Measurements from ENCODE around the gene SHKBP1.

Gene SHKBP1

DNA sequence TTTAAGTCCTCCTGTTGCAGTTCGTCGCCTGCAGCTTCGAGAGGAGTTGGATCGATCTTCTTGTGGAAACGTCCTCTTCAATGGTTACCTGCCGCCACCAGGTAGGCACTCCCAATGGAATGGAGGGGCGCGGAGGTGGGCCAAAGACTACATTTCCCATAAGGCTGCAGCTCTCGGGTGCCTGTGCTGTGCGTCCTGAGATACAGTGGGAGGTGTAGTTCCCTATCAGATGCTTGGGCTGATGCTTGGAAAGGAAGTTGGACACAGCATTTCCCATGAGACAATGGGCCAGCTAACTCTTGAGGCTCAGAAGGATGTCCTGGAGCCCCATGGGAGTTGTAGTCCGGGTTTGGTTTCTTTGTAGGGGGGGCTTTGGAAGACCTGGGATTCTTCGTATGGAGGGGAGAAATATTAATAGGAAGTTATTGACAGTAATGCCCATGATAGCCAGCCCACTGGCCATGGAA lies 1.8 kb downstream of the SHKBP1 start:
- TF ChIP-seq EZH2phosphoT487 (IDR thresholded peaks at IDR 0.05; ENCODE audit: borderline replicate concordance, low read length), result no peak
- TF ChIP-seq CTCF (IDR thresholded peaks at IDR 0.05; ENCODE audit: low read depth, low read length, poor library complexity, severe bottlenecking), result no peak
- no peaks in the 10 kb centered on the region for H3K9me3 ChIP-seq (ENCODE audit: control insufficient read depth, insufficient read depth, low read length)
- no peaks in the 10 kb centered on the region for H3F3A ChIP-seq (ENCODE audit: control insufficient read depth, insufficient read depth)
- H4K20me1 ChIP-seq (ENCODE audit: control insufficient read depth, insufficient read depth, low read depth, low read length), result no peaks in the 10 kb centered on the region
- H3K4me2 ChIP-seq (ENCODE audit: low read length), result peak overlapping the region; percentile 96; the same call in 1 of the 2 replicates
- no peak overlapping the region for H3K27ac ChIP-seq (ENCODE audit: low read depth, low read length)
- H3K36me3 ChIP-seq (ENCODE audit: control insufficient read depth, low read length), result peaks cover 33% of the 10 kb centered on the region
- no peak overlapping the region for H3K4me3 ChIP-seq (ENCODE audit: low read length)
- peaks cover 9% of the 10 kb centered on the region for H3K79me2 ChIP-seq (ENCODE audit: control insufficient read depth, low read length)
- no peaks in the 10 kb centered on the region for H3K9me2 ChIP-seq (replicated peaks; ENCODE audit: control insufficient read depth, low read length)
- H3K27me3 ChIP-seq (ENCODE audit: control insufficient read depth, low read length), result no peaks in the 10 kb centered on the region
- H3K4me1 ChIP-seq (ENCODE audit: control insufficient read depth, low read length), result peaks cover 24% of the 10 kb centered on the region

GRCh38 chr19:40580619-40581018 lies 3.9 kb downstream of the SHKBP1 start:
- no peaks in the 10 kb centered on the region for H3K9me2 ChIP-seq (replicated peaks; ENCODE audit: control insufficient read depth, low read length)
- no peaks in the 10 kb centered on the region for H3K9me3 ChIP-seq (ENCODE audit: control insufficient read depth, insufficient read depth, low read length)
- H3K4me3 ChIP-seq (ENCODE audit: low read length), result no peak overlapping the region
- no peaks in the 10 kb centered on the region for H4K20me1 ChIP-seq (ENCODE audit: control insufficient read depth, insufficient read depth, low read depth, low read length)
- peaks cover 9% of the 10 kb centered on the region for H3K79me2 ChIP-seq (ENCODE audit: control insufficient read depth, low read length)
- peaks cover 37% of the 10 kb centered on the region for H3K36me3 ChIP-seq (ENCODE audit: control insufficient read depth, low read length)
- no peak overlapping the region for H3K4me2 ChIP-seq (ENCODE audit: low read length)
- H3K27me3 ChIP-seq (ENCODE audit: control insufficient read depth, low read length), result no peaks in the 10 kb centered on the region
- H3F3A ChIP-seq (ENCODE audit: control insufficient read depth, insufficient read depth), result no peaks in the 10 kb centered on the region
- TF ChIP-seq CTCF (IDR thresholded peaks at IDR 0.05; ENCODE audit: low read depth, low read length, poor library complexity, severe bottlenecking), result no peak
- TF ChIP-seq EZH2phosphoT487 (IDR thresholded peaks at IDR 0.05; ENCODE audit: borderline replicate concordance, low read length), result no peak
- peaks cover 24% of the 10 kb centered on the region for H3K4me1 ChIP-seq (ENCODE audit: control insufficient read depth, low read length)
- H3K27ac ChIP-seq (ENCODE audit: low read depth, low read length), result no peak overlapping the region

- peaks cover 37% of the 10 kb centered on the region for H3K36me3 ChIP-seq (ENCODE audit: control insufficient read depth, low read length)
- no peak overlapping the region for H3K4me3 ChIP-seq (ENCODE audit: low read length)
- H4K20me1 ChIP-seq (ENCODE audit: control insufficient read depth, insufficient read depth, low read depth, low read length), result no peaks in the 10 kb centered on the region
- H3F3A ChIP-seq (ENCODE audit: control insufficient read depth, insufficient read depth), result no peaks in the 10 kb centered on the region
- H3K9me3 ChIP-seq (ENCODE audit: control insufficient read depth, insufficient read depth, low read length), result no peaks in the 10 kb centered on the region
- TF ChIP-seq CTCF (IDR thresholded peaks at IDR 0.05; ENCODE audit: low read depth, low read length, poor library complexity, severe bottlenecking) (no peak), EZH2phosphoT487 (IDR thresholded peaks at IDR 0.05; ENCODE audit: borderline replicate concordance, low read length) (no peak)
- H3K27ac ChIP-seq (ENCODE audit: low read depth, low read length), result no peak overlapping the region
- peaks cover 9% of the 10 kb centered on the region for H3K79me2 ChIP-seq (ENCODE audit: control insufficient read depth, low read length)
- H3K4me2 ChIP-seq (ENCODE audit: low read length), result no peak overlapping the region
- peaks cover 17% of the 10 kb centered on the region for H3K4me1 ChIP-seq (ENCODE audit: control insufficient read depth, low read length)
- no peaks in the 10 kb centered on the region for H3K9me2 ChIP-seq (replicated peaks; ENCODE audit: control insufficient read depth, low read length)
- H3K27me3 ChIP-seq (ENCODE audit: control insufficient read depth, low read length), result no peaks in the 10 kb centered on the region
Observed at GRCh38 chr19:40581531-40581930, 4.9 kb downstream of the SHKBP1 start.

Measured in DOHH2 (cell line).